HCT116 (cell line): ENCODE data around the gene NCOA6. TPM values are rescaled to one million over a fixed set of nuclear protein-coding genes. Genes with fewer than 3 reads are reported as not detected.

Source experiments
- ATAC-seq: fragments of 200-7000 bp; cut with Tn5 transposase; 2 replicates; pipeline ENCODE4 v1.9.1; 2020; ENCODE audit warnings: mild to moderate bottlenecking, moderate library complexity
- BruUV-seq: library from RNA; stranded (reverse); fragments of 400-500 nt; replicated peaks from 2 replicates; lab custom pipeline; 2021; lab: Mats Ljungman, UMichigan
- CTCF ChIA-PET: fragments of 300-600 bp; sonication (Branson Sonifier 250); formaldehyde crosslinking; loops from one replicate; lab custom pipeline; 2021; ENCODE audit warnings: antibody characterized with exemption; lab: Charles Lee
- POLR2A ChIA-PET: fragments of 300-600, 350-600 bp; sonication (Branson Sonifier 250); formaldehyde crosslinking; loops from one replicate; lab custom pipeline; 2021; ENCODE audit warnings: antibody characterized with exemption; lab: Charles Lee
- RAD21 ChIA-PET, 2 experiments: fragments of 300-600 bp; sonication (Branson Sonifier 250); formaldehyde crosslinking; loops; one replicate each; lab custom pipeline; 2023; ENCODE audit warnings: low total read pairs in 2 of 2; ENCODE audit not compliant: uncharacterized antibody in 2 of 2, unreplicated experiment in 2 of 2, low non-redundant PET in 1 of 2; lab: Charles Lee
- DNase-seq: peaks from one replicate; pipeline ENCODE4 v3.0.0-alpha.2; 2010; ENCODE audit warnings: low read depth, low spot score
- H2AFZ ChIP-seq: fragments of 200-600 bp; shearing (Covaris generic), sonication (generic); 2 replicates; pipeline ENCODE4 v1.6.1; 2017; ENCODE audit warnings: low read depth, mixed run types, mixed read lengths, antibody characterized with exemption, low read length; ENCODE audit not compliant: poor library complexity, severe bottlenecking
- H3K27ac ChIP-seq: 2 replicates; pipeline ENCODE4 v1.5.1; 2012; ENCODE audit warnings: low read depth, low read length
- H3K27me3 ChIP-seq: fragments of 200-600 bp; sonication (generic); 2 replicates; pipeline ENCODE4 v1.6.1; 2016; ENCODE audit warnings: mixed run types, low read length, mixed read lengths; ENCODE audit not compliant: insufficient read depth
- H3K36me3 ChIP-seq, 2 experiments: fragments of 200-500 bp in 1 of 2; fragments of 200-600 bp in 1 of 2; sonication (Bioruptor generic) in 1 of 2; sonication (generic) in 1 of 2; 2 replicates each; pipeline versions ENCODE4 v1.5.1 to v1.6.1; 2014 to 2016; ENCODE audit warnings: low read length in 2 of 2, inconsistent platforms in 1 of 2, mixed read lengths in 1 of 2, mixed run types in 1 of 2; ENCODE audit not compliant: insufficient read depth in 2 of 2, control insufficient read depth in 1 of 2
- H3K4me1 ChIP-seq, 2 experiments: fragments of 200-600 bp in 1 of 2; sonication (generic) in 1 of 2; 2 replicates each; pipeline versions ENCODE4 v1.5.1 to v1.6.1; 2012 to 2017; ENCODE audit warnings: low read length in 2 of 2, inconsistent platforms in 1 of 2, mild to moderate bottlenecking in 1 of 2, mixed read lengths in 1 of 2, mixed run types in 1 of 2, moderate library complexity in 1 of 2; ENCODE audit not compliant: insufficient read depth in 2 of 2, control insufficient read depth in 1 of 2
- H3K4me2 ChIP-seq: fragments of 200-600 bp; sonication (generic); 2 replicates; pipeline ENCODE4 v1.6.1; 2017; ENCODE audit warnings: mixed run types, low read length, mixed read lengths
- H3K4me3 ChIP-seq, 2 experiments: fragments of 200-600 bp in 1 of 2; sonication (generic) in 1 of 2; replicated peaks in 1 of 2; 2 replicates each; pipeline ENCODE4 v1.5.1; 2011 to 2016; ENCODE audit warnings: low read length in 2 of 2, control low read depth in 1 of 2, low read depth in 1 of 2, mild to moderate bottlenecking in 1 of 2, mixed read lengths in 1 of 2, mixed run types in 1 of 2
- H3K79me2 ChIP-seq: fragments of 200-600 bp; sonication (generic); 2 replicates; pipeline ENCODE4 v1.6.1; 2017; ENCODE audit warnings: mild to moderate bottlenecking, mixed run types, low read length, moderate library complexity, mixed read lengths; ENCODE audit not compliant: insufficient read depth
- H3K9ac ChIP-seq: fragments of 200-600 bp; sonication (generic); 2 replicates; pipeline ENCODE4 v1.6.1; 2016; ENCODE audit warnings: low read length, mixed read lengths
- H3K9me2 ChIP-seq: fragments of 200-600 bp; sonication (generic), shearing (Covaris generic); 2 replicates; pipeline ENCODE4 v1.6.1; 2017; ENCODE audit warnings: mixed run types, mild to moderate bottlenecking, moderate library complexity; ENCODE audit not compliant: insufficient read depth
- H3K9me3 ChIP-seq, 2 experiments: fragments of 200-500 bp in 1 of 2; fragments of 200-600 bp in 1 of 2; sonication (Bioruptor generic) in 1 of 2; sonication (generic) in 1 of 2; 2 replicates each; pipeline ENCODE4 v1.6.1; 2014 to 2017; ENCODE audit warnings: low read length in 2 of 2, mixed read lengths in 2 of 2, inconsistent platforms in 1 of 2, low read depth in 1 of 2, mild to moderate bottlenecking in 1 of 2, mixed run types in 1 of 2, moderate library complexity in 1 of 2; ENCODE audit not compliant: control insufficient read depth in 1 of 2, insufficient read depth in 1 of 2
- H4K20me1 ChIP-seq: fragments of 200-600 bp; sonication (generic), shearing (Covaris generic); 2 replicates; pipeline ENCODE4 v1.6.1; 2017; ENCODE audit warnings: mixed run types, mild to moderate bottlenecking, moderate library complexity; ENCODE audit not compliant: insufficient read depth
- ELF1 ChIP-seq: IDR thresholded peaks from 2 replicates; pipeline ENCODE4 v1.6.1; 2012; ENCODE audit warnings: low read depth, borderline replicate concordance
- EZH2 ChIP-seq: fragments of 200-600 bp; sonication (generic); IDR thresholded peaks from 2 replicates; pipeline ENCODE4 v1.6.1; 2017; ENCODE audit warnings: antibody characterized with exemption, mixed run types
- POLR2A ChIP-seq: IDR thresholded peaks from 2 replicates; pipeline ENCODE4 v1.7.0; 2011; ENCODE audit warnings: borderline replicate concordance; ENCODE audit not compliant: insufficient read depth, insufficient read length; ENCODE audit errors: extremely low read depth
- POLR2AphosphoS5 ChIP-seq: IDR thresholded peaks from 2 replicates; pipeline ENCODE4 v1.6.1; 2011; ENCODE audit warnings: mild to moderate bottlenecking, low read depth, low read length, moderate library complexity
- RAD21 ChIP-seq: IDR thresholded peaks from 2 replicates; pipeline ENCODE4 v1.6.1; 2012; ENCODE audit warnings: low read depth, mild to moderate bottlenecking
- SIN3A ChIP-seq: IDR thresholded peaks from 2 replicates; pipeline ENCODE4 v1.6.1; 2012; ENCODE audit warnings: low read depth
- SP1 ChIP-seq: IDR thresholded peaks from 2 replicates; pipeline ENCODE4 v1.6.1; 2012; ENCODE audit warnings: low read depth
- SRF ChIP-seq: IDR thresholded peaks from 2 replicates; pipeline ENCODE4 v1.6.1; 2012; ENCODE audit warnings: low read depth
- TCF7L2 ChIP-seq: IDR thresholded peaks from 2 replicates; pipeline ENCODE4 v1.7.0; 2011; ENCODE audit warnings: borderline replicate concordance, inconsistent platforms; ENCODE audit not compliant: insufficient read depth, insufficient read length; ENCODE audit errors: extremely low read depth
- ZFX ChIP-seq: fragments of 450-650 bp; IDR thresholded peaks from 2 replicates; pipeline ENCODE4 v1.6.1; 2017
- ZNF274 ChIP-seq: fragments of 200-500 bp; sonication (Bioruptor generic); IDR thresholded peaks from 2 replicates; pipeline ENCODE4 v1.6.1; 2014; ENCODE audit warnings: mild to moderate bottlenecking, low read depth, low read length, inconsistent platforms
- intact Hi-C: fragments of 100-400 bp; cut with micrococcal nuclease; formaldehyde crosslinking; loops from 2 replicates; pipeline ENCODE4 v1.10.0; 2022
- total RNA-seq: library from RNA; stranded (reverse); gene quantifications from one replicate; pipeline ENCODE4 v1.2.1, GENCODE V29; 2021; ENCODE audit not compliant: unreplicated experiment
- TF ChIP-seq, protein P1 (sequence below): IDR thresholded peaks from 2 replicates; pipeline ENCODE4 v1.6.1; 2011; ENCODE audit warnings: mild to moderate bottlenecking, low read length, moderate library complexity; ENCODE audit not compliant: insufficient replicate concordance; ENCODE audit errors: extremely low read depth
- TF ChIP-seq, protein P2 (sequence below), 3 experiments: fragments of 200-600 bp in 1 of 3; sonication (generic) in 1 of 3; IDR thresholded peaks in 2 of 3; conservative IDR thresholded peaks in 1 of 3; 2 replicates each; pipeline ENCODE4 v1.5.1; 2012 to 2017; ENCODE audit warnings: low read depth in 2 of 3, low read length in 2 of 3, antibody characterized with exemption in 1 of 3, borderline replicate concordance in 1 of 3, control low read depth in 1 of 3, mild to moderate bottlenecking in 1 of 3, mixed read lengths in 1 of 3, mixed run types in 1 of 3, moderate library complexity in 1 of 3; ENCODE audit not compliant: insufficient read depth in 1 of 3
- TF ChIP-seq, protein P3 (sequence below): IDR thresholded peaks from 2 replicates; pipeline ENCODE4 v1.6.1; 2012

Gene NCOA6
- total RNA-seq, 1 experiment from 2014 or later: 24.8 TPM

DNA sequence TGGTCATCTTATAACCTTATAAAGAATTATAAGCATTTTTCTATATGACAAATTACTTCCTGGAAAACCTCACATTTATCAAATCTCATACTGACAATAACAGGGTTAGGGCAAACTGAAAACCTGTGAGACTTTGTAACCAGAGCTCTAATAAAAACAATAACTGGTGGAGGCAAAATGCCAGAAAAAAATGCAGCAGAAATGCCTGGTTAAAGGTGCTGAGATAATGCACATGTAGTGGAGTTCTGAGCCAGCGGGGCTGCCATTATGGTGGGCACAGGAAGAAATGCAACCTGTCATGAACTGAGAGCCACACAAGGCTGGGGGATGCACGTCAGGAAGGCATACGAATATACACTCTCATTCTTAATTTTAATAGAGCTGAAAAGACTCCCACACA lies 53.0 kb downstream of the NCOA6 start:
- H2AFZ ChIP-seq: no peak overlapping the region
- ChIA-PET POLR2A (no interaction called here), CTCF (interaction anchor here (2.0 kb wide), 1 partner anchor 582 kb away, joined by 6 read pairs; no protein-coding TSS in a partner anchor), RAD21 (no interaction called here)
- H3K9me3 ChIP-seq: no peaks in the 10 kb centered on the region
- peaks cover 21 to 31% of the 10 kb centered on the region in 2 experiments for H3K36me3 ChIP-seq
- no peaks in the 10 kb centered on the region for H3K9me2 ChIP-seq
- intact Hi-C loops: no loop called here
- H3K4me1 ChIP-seq: no peaks in the 10 kb centered on the region
- no peak overlapping the region for H3K9ac ChIP-seq
- no peak for DNase-seq
- no TSS peak for BruUV-seq
- no peak overlapping the region for H3K4me2 ChIP-seq
- TF ChIP-seq ELF1 (no peak), EZH2 (no peak), POLR2AphosphoS5 (no peak), RAD21 (no peak), POLR2A (no peak), ZFX (no peak), SRF (no peak), SIN3A (no peak), TCF7L2 (no peak), ZNF274 (no peak), SP1 (no peak)
- TF ChIP-seq, protein P1, sequence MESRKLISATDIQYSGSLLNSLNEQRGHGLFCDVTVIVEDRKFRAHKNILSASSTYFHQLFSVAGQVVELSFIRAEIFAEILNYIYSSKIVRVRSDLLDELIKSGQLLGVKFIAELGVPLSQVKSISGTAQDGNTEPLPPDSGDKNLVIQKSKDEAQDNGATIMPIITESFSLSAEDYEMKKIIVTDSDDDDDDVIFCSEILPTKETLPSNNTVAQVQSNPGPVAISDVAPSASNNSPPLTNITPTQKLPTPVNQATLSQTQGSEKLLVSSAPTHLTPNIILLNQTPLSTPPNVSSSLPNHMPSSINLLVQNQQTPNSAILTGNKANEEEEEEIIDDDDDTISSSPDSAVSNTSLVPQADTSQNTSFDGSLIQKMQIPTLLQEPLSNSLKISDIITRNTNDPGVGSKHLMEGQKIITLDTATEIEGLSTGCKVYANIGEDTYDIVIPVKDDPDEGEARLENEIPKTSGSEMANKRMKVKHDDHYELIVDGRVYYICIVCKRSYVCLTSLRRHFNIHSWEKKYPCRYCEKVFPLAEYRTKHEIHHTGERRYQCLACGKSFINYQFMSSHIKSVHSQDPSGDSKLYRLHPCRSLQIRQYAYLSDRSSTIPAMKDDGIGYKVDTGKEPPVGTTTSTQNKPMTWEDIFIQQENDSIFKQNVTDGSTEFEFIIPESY: no peak
- TF ChIP-seq, protein P2, sequence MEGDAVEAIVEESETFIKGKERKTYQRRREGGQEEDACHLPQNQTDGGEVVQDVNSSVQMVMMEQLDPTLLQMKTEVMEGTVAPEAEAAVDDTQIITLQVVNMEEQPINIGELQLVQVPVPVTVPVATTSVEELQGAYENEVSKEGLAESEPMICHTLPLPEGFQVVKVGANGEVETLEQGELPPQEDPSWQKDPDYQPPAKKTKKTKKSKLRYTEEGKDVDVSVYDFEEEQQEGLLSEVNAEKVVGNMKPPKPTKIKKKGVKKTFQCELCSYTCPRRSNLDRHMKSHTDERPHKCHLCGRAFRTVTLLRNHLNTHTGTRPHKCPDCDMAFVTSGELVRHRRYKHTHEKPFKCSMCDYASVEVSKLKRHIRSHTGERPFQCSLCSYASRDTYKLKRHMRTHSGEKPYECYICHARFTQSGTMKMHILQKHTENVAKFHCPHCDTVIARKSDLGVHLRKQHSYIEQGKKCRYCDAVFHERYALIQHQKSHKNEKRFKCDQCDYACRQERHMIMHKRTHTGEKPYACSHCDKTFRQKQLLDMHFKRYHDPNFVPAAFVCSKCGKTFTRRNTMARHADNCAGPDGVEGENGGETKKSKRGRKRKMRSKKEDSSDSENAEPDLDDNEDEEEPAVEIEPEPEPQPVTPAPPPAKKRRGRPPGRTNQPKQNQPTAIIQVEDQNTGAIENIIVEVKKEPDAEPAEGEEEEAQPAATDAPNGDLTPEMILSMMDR (IDR thresholded peaks at IDR 0.05 in 2 of 3, conservative IDR thresholded peaks at IDR 0.05 in 1 of 3; ENCODE audit: borderline replicate concordance in 1 of 3, insufficient read depth in 1 of 3, low read depth in 2 of 3, low read length in 2 of 3): no peak
- TF ChIP-seq, protein P3, sequence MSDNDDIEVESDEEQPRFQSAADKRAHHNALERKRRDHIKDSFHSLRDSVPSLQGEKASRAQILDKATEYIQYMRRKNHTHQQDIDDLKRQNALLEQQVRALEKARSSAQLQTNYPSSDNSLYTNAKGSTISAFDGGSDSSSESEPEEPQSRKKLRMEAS: no peak
- no peak overlapping the region for H3K4me3 ChIP-seq
- no peaks in the 10 kb centered on the region for H3K79me2 ChIP-seq
- ATAC-seq: no peak
- no peaks in the 10 kb centered on the region for H4K20me1 ChIP-seq
- H3K27me3 ChIP-seq: no peaks in the 10 kb centered on the region
- H3K27ac ChIP-seq: no peak overlapping the region
